Measurements from ENCODE around the gene CBR4. TPM values are rescaled to one million over a fixed set of nuclear protein-coding genes. Genes with fewer than 3 reads are reported as not detected.
A peak's percentile ranks its signal among the peaks of the same experiment; 100 is the strongest.
"Not testable (repeated sequence)": the region's sequence is repeated elsewhere in the genome, so short reads cannot be mapped to it uniquely, and the experiment has no call there.

CBR4 gene
- total RNA-seq, 1 donor from 2014 or later: 24.8 TPM

- no peak for ATAC-seq
- intact Hi-C loops (cut with DNase I): no loop called here
- DNase-seq (ENCODE audit: low spot score): no peak
Measured at GRCh38 chr4:169037506-169037905, 27.5 kb upstream of the CBR4 start.

- intact Hi-C loops (cut with DNase I); ATAC-seq: not testable (repeated sequence)
Measured at GRCh38 chr4:169035871-169036620, 26.0 kb upstream of the CBR4 start.

DNA sequence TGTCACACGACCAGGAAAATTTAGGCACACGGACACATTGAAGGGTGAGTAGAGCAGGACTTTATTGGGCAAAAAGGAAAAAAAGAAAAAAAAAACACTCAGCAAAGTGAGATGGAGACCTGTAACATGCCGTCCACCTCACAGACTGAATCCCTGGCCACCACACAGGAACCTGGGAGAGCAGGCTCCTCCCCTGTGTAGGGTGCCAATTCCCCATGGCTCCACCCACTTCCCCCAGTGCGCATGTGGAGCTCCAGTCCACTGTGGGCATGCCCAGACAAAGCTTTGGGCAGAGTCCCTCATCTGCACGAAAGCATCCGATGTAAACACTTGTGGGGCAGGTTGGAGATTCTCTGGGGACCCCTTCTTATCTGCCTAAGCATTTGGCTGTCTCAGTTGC is 23.6 kb upstream of the CBR4 start:
- no peak for DNase-seq (ENCODE audit: low spot score)
- no peak for ATAC-seq
- intact Hi-C loops (cut with DNase I): no loop called here

More at GRCh38 chr4:169035871-169036620, 26.0 kb upstream of the CBR4 start:
- DNase-seq (ENCODE audit: low spot score): not testable (repeated sequence)

- ATAC-seq (no peak), DNase-seq (ENCODE audit: low spot score) (no peak)
- intact Hi-C loops (cut with DNase I): no loop called here
Measured at GRCh38 chr4:169032883-169033645, 23.0 kb upstream of the CBR4 start.

DNA sequence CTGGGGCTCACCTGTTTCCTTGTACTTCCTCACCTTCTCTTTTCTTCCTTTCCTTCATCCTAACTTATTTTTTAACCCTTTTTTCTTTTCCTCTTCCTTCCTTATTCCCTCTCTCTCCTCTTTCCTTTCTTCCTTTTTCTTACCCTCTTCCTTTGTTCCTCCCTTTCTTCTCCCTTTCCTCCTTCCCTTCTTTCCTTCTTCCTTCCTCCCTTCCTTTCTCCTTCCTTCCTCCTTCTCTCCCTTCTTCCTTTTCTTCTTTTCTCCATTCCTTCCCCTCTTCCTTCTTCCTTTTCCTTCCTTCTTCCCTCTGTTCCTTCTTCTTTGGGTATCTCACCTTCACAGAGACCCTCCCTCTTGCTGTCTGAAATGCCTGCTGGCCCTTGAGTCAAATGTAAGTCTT is 22.1 kb upstream of the CBR4 start:
- intact Hi-C loops (cut with DNase I): no loop called here
- DNase-seq (ENCODE audit: low spot score) (no peak), ATAC-seq (no peak)

- intact Hi-C loops (cut with DNase I): no loop called here
- DNase-seq (ENCODE audit: low spot score): no peak
- ATAC-seq: no peak
Measured at GRCh38 chr4:169031392-169031791, 21.3 kb upstream of the CBR4 start.

DNA sequence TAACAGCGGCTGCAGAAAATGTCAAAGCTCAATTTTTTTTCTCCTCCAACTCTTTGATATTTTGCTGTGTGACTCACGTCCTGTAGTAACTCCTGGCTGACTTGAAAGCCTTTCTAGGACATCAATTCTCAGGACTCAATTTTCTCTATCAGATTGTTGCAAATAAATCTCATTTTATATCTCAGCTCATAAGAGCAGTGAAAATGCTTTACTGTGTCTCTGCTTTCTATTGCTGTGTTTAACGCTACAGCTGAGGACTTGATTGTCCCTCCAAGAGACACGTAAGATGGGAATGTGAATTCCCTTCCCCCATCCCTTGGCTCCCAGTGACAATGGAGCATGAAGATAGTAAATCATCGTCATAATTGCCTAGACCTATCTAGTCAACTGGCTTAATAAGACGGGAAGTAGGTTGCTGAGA is 20.5 kb upstream of the CBR4 start:
- ATAC-seq (no peak), DNase-seq (ENCODE audit: low spot score) (no peak)
- intact Hi-C loops (cut with DNase I): no loop called here

GRCh38 chr4:169029947-169030346 is 19.9 kb upstream of the CBR4 start:
- intact Hi-C loops (cut with DNase I): loop anchor here (10.0 kb wide), 1 partner anchor 455 kb away; no protein-coding TSS in a partner anchor
- ATAC-seq: no peak
- no peak for DNase-seq (ENCODE audit: low spot score)

DNA sequence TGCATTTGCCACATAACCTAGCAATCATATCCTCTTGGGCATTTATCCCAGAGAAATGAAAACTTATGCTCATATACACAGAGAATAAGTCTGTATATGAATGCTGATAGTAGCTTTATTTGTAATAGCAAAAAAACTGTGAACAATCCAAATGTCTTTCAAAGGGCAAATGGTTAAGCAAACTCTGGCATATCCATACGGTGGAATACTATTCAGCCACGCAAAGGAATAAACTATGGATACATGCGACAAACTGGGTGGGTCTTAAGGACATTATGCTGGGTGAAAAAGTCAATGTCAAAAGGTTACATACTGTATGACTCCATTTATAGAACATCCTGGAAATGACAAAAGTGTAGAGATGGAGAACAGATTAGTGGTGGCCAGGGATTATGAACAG is 17.6 kb upstream of the CBR4 start:
- DNase-seq (ENCODE audit: low spot score): no peak
- no peak for ATAC-seq
- intact Hi-C loops (cut with DNase I): loop anchor here (10.0 kb wide), 1 partner anchor 457 kb away; no protein-coding TSS in a partner anchor

DNA sequence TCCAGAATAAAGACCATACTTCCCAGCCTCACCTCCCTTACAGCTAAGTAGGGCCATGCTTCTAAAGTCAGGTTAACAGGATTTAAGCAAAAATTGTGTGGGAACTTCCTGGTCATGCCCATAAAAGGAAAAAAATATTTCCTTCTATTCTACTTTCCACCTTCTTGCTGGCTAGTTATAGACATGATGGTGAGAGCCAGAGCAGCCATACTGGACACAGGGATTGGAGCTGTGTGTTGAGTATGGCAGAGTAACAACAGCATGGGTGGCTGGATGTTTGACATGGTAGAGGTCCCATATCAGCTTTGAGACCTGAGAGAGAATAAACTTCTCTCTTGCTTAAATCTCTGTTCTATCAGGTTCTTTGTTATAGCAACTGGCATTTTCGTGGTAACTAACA is 15.1 kb upstream of the CBR4 start:
- no peak for DNase-seq (ENCODE audit: low spot score)
- intact Hi-C loops (cut with DNase I): loop anchor here (10.0 kb wide), 1 partner anchor 460 kb away; no protein-coding TSS in a partner anchor
- peak; percentile 16 for ATAC-seq

GRCh38 chr4:169024762-169025161 is 14.7 kb upstream of the CBR4 start:
- peak; percentile 88 for ATAC-seq
- no peak for DNase-seq (ENCODE audit: low spot score)
- intact Hi-C loops (cut with DNase I): loop anchor here (10.0 kb wide), 1 partner anchor 460 kb away; no protein-coding TSS in a partner anchor

DNA sequence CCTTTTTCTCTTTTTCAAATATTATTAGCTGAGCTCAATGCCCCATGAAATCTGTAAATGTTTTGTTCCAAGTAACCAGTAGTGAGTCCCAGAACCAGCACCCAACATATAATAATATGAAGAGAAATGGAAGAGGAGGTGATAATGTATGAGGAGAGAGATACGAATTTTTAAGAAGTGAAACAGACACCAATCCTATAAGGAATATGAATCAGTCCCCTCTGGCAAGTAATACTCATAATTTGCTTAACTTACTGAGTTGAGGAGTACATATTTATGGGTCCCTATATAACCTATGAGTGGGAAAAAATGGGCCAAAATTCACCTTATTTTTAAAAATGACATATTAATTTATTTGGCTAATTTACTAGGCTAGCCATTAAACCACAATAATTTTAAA is 8.4 kb upstream of the CBR4 start:
- intact Hi-C loops (cut with DNase I): no loop called here
- DNase-seq (ENCODE audit: low spot score) (no peak), ATAC-seq (no peak)

DNA sequence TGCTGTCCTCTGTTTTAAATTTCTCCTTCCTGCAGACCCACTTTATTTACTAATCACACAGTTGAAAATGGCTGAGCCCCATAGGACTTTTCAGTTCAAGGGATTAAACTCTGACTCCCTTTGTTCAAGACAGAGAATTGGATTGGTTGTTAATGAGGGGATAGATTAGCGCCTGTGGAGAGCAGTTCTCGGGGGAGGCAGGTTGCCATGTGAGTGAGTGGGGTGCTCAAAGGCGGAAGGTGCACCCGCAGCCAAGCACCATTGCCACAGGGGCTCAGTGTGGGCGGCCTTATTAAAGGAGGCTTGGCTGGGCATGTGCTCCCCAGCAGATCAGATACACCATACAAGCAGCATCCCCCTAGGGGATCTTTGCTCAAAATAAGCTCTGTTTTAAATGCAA is 7.9 kb upstream of the CBR4 start:
- DNase-seq (ENCODE audit: low spot score): no peak
- no peak for ATAC-seq
- intact Hi-C loops (cut with DNase I): no loop called here

DNA sequence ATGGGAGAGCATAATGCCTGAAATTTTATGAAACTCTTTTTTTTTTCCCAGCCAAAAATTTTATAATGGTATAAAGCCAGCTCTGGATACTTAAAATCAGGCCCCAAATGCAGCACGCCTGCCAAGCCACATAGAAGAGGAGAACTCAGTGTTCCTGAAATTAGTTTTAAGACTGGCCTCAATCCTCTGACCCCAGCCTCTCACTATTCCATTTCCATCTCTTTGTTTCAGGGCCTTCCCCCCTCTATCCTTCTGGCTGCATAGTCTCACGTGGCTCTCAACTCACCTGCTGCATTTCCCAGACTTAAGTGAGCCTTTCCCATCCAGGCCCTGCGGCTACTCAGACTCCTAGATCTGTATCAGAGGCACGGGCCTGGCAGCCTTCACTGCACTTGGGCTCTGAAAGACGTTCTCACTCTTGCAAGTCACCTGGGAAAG is 5.2 kb upstream of the CBR4 start:
- ATAC-seq (peak; percentile 68), DNase-seq (ENCODE audit: low spot score) (no peak)
- intact Hi-C loops (cut with DNase I): no loop called here

DNA sequence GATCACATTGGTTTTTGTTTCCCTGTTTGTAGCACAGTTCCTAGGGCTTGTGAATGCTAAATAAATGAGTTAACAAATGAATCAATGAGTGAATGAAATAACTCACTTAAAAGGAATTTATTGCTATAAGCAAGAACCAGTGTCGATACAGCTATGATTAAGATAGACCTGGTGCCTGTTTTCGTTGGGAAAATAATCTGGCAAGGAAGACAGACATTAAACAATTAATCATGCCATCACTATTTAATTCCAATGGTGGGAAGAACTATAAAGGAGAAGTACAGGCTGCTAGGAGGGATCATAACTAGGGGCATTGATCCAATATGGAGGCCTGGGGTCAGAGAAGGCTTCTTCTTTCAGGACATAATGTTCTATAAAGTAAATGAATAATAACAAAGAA is 4.5 kb upstream of the CBR4 start:
- intact Hi-C loops (cut with DNase I): no loop called here
- DNase-seq (ENCODE audit: low spot score): no peak
- ATAC-seq: no peak

DNA sequence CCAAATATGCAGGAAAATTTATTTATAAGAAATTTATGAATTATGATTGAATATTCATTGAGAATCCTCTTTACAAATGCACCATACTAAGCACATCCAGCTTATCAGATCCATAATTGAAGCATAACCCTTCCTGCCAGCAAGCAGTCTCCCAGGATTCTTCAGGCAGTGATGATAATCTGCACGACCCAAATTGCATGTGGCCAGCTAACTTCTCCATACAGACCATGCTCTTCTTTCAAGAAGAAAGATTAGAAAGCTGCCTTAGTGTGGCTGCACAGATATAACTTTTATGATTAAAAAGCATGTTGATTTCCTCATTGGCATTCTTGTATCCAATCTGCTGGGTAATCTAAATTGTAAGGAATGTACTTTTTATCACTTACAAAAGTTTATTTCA is 3.3 kb upstream of the CBR4 start:
- DNase-seq (ENCODE audit: low spot score): no peak
- no peak for ATAC-seq
- intact Hi-C loops (cut with DNase I): no loop called here

- DNase-seq (ENCODE audit: low spot score): no peak
- ATAC-seq: no peak
- intact Hi-C loops (cut with DNase I): no loop called here
Measured at GRCh38 chr4:169012049-169012448, 2.0 kb upstream of the CBR4 start.

- DNase-seq (ENCODE audit: low spot score) (peak; percentile 81), ATAC-seq (peak; percentile 79)
- intact Hi-C loops (cut with DNase I): no loop called here
Measured at GRCh38 chr4:169009286-169010124, 550 bp downstream of the CBR4 start.

DNA sequence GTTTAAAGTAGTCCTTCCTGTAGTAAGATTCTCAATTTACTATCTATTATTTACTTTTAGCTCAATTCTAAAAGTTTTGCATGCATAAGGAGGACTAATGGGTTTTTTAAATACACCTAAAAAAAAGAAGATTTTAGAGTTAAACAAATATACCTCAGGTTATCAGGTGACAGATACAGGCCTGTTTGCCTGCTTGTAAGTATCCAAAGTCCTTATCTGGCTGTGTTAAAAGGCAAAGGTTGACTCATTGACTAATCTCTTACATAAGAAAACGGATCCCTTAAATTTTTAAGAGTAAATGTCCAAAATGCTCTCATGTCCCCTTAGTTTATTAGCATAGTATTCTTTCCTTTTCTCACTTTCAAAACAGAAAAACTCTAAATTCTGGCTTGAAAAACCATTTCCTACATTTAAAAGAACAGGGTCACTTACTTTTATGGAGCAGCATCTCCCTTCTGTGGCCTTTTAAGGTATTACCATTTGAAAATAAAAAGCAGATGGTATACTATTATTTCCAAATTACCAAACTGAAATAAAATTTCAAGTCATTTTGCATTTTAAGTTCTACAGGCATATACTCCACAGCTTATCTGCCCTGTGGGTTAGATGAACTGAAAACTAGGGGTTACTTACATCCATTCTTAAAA is 4.5 kb downstream of the CBR4 start:
- ATAC-seq (no peak), DNase-seq (ENCODE audit: low spot score) (no peak)
- intact Hi-C loops (cut with DNase I): no loop called here

Data from sciatic nerve (tissue), 2 donors.